Duodenal mucosa (tissue), 2 donors: ENCODE data around the gene DPY19L1.
"Not testable (repeated sequence)": the region's sequence is repeated elsewhere in the genome, so short reads cannot be mapped to it uniquely, and the experiment has no call there.

ENCODE experiments used
- H3K27ac ChIP-seq: one replicate; pipeline ENCODE4 v1.7.0; 2013; ENCODE audit warnings: low read depth, low read length
- H3K27me3 ChIP-seq, 2 donors: one replicate each; pipeline ENCODE4 v1.7.0; 2013; ENCODE audit warnings: low read length in 2 of 2, control low read depth in 1 of 2; ENCODE audit not compliant: insufficient read depth in 2 of 2, control insufficient read depth in 1 of 2
- H3K36me3 ChIP-seq, 2 donors: one replicate each; pipeline ENCODE4 v1.7.0; 2013; ENCODE audit warnings: low read length in 2 of 2, control low read depth in 1 of 2; ENCODE audit not compliant: insufficient read depth in 2 of 2, control insufficient read depth in 1 of 2
- H3K4me1 ChIP-seq, 2 donors: one replicate each; pipeline ENCODE4 v1.7.0; 2013; ENCODE audit warnings: low read length in 2 of 2, control low read depth in 1 of 2; ENCODE audit not compliant: insufficient read depth in 2 of 2, control insufficient read depth in 1 of 2
- H3K4me3 ChIP-seq, 2 donors: one replicate each; pipeline ENCODE4 v1.7.0; 2013; ENCODE audit warnings: low read length in 2 of 2, low read depth in 1 of 2
- H3K9ac ChIP-seq, 2 donors: one replicate each; pipeline ENCODE4 v1.7.0; 2013; ENCODE audit warnings: low read length in 2 of 2, low read depth in 1 of 2
- H3K9me3 ChIP-seq, 2 donors: one replicate each; pipeline ENCODE4 v1.7.0; 2013; ENCODE audit warnings: low read length in 2 of 2, control low read depth in 1 of 2; ENCODE audit not compliant: control insufficient read depth in 1 of 2

DPY19L1 gene

DNA sequence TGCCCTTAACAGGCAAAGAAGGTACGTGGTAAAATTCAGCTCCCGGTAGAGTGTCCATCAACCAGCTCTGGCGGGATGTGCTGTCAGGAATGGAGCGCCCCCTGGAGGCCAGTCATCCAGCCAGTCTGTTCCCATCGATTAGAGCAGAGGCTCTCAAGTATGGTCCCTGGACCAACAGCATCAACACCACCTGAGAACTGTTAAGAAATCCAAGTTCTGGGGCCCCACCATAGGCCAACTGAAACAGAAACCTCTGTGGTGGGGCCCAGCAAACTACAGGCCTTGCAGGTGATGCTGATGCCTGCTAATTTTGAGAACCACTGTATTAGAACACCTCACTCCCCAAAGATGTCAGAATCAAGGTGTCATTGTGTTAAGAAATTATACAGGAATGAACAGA lies 109.2 kb downstream of the DPY19L1 start:
- no peaks in the 10 kb centered on the region for H3K27me3 ChIP-seq
- H3K27ac ChIP-seq = no peak overlapping the region
- H3K4me3 ChIP-seq = no peak overlapping the region
- no peaks in the 10 kb centered on the region for H3K4me1 ChIP-seq
- H3K9me3 ChIP-seq = no peaks in the 10 kb centered on the region
- H3K36me3 ChIP-seq = no peaks in the 10 kb centered on the region
- no peak overlapping the region for H3K9ac ChIP-seq

DNA sequence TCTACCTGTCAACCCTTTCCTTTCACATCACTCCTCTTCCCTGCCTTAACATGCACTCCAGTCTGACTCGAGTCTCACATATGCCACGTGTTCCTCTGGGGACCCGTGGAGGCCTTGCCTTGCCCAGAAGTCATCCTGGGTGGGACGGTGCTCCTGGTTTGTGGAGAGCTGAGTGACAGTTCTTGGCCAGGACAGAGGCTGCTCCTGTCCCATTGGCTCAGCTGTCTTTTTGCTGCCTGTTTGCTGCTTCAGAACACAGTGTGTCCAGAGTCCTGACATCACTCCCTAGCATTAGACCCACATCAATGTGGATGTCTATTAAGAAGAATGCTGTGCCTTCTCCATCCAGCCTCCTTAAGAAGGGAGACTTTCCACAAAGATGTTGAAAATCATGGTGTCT lies 116.8 kb downstream of the DPY19L1 start:
- H3K4me3 ChIP-seq, H3K4me1 ChIP-seq, H3K36me3 ChIP-seq, H3K27ac ChIP-seq, H3K27me3 ChIP-seq, H3K9me3 ChIP-seq, H3K9ac ChIP-seq: not testable (repeated sequence)

DNA sequence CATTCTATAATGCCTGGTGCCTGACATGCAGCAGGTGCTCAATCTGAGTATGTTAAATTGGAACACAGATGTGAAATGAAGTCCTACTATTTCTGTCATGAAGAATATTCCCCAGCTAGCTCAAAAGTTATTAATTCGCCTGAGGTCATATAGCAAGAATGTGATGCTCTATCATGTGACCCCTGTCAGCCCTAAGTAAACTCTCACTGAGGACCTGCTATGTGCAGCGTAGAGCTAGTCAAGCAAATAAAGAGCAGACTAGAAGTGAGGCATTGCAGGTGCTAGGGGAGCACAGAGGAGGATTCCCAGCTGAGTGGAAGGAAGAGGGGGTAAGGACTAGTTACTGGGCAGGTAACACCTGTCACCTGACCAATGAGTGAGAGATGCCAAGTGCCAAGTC lies 118.2 kb downstream of the DPY19L1 start:
- not testable (repeated sequence) for H3K9me3 ChIP-seq, H3K4me1 ChIP-seq, H3K27ac ChIP-seq, H3K27me3 ChIP-seq, H3K36me3 ChIP-seq, H3K9ac ChIP-seq, H3K4me3 ChIP-seq

DNA sequence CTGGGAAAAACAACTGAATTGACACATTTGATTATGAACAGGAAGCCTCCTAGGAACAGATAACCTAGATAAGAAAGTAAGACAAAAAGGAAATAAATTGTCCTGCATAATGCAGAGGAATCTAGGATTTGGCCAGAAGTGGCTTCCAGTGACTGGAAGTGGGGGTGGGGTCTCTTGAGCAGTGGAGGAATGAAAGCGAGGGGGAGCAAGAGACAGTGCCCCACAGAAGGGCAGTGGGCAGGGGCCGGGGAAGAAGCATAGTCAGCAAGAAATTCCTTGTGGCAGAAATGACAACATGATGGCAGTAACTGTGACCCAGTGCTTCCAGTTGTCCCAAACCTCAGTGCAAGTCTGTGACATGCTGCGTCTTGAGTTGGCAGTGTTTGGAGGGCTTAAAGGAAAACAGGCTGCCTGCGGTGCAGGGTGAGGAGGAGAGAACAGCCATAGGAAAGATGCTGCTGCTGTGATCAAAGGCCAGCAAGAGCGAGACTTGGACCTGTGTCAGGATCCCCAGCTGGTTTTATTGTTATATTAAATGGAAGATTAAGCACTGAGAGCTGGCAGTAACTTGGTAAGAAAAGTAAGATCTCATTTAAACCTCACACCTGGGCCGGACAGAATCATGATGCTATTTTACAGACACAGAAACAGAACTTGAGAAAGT lies 119.0 kb downstream of the DPY19L1 start:
- not testable (repeated sequence) for H3K4me1 ChIP-seq, H3K36me3 ChIP-seq, H3K9me3 ChIP-seq, H3K4me3 ChIP-seq, H3K9ac ChIP-seq, H3K27me3 ChIP-seq, H3K27ac ChIP-seq

DNA sequence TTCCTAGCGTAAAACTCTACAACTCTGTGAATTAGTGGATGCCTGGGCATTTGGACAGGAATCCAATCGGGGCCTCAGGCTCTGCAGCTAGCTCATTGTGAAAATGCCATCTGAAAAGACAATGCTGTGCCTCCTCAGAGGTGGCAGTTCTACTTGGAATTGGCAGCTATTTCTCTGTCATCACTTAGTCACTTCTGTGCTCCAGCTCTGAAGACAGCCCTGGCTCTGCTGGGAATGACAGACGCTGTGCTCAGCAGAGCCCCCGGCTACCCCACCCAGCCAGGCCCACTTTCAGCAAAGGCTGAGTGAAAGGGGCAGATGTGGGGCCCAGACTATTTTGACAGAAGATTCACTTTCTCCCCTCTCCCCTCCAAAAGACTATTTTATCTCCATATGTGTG lies 119.8 kb downstream of the DPY19L1 start:
- not testable (repeated sequence) for H3K36me3 ChIP-seq, H3K9ac ChIP-seq, H3K4me3 ChIP-seq, H3K4me1 ChIP-seq, H3K27ac ChIP-seq, H3K9me3 ChIP-seq, H3K27me3 ChIP-seq

DNA sequence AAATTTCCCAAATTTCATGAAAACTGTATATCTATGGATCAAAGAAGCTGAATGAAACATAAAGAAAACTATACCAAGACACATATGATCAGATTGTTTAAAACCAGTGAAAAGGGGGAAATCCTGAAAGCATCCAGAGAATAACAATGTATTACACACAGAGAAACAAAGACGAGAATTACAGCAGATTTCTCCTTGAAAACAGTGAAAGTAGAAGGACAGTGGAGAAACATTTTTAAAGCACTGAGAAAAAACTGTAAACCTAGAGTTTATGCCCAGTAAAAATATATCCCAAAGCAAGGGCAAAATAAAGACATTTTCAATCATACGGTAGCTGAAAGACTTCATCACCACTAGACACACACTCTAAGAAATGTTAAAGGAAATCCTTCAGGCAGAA lies 121.0 kb downstream of the DPY19L1 start:
- H3K4me1 ChIP-seq = no peaks in the 10 kb centered on the region
- no peaks in the 10 kb centered on the region for H3K36me3 ChIP-seq
- H3K27ac ChIP-seq = no peak overlapping the region

DNA sequence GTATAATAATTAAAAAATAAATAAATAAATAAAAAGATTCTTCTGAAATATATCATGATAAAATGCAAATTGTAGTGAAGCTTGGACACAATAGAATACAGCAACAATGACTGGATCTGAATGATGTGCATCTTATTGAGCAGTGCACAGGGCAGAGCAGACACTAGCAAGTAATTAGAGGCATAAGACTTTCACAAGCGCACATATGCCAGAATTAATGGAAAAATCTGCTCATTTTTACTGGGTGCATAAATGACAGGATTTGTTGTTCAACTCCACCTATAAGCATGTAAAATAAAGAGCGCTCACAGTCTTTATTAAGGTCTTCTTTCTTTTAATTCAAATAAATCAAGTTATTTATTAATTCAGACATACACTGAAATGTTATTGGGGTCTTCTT lies 125.0 kb downstream of the DPY19L1 start:
- H3K9me3 ChIP-seq = peaks cover 0 to 5% of the 10 kb centered on the region in 2 donors
- no peak overlapping the region for H3K27ac ChIP-seq
- no peaks in the 10 kb centered on the region for H3K36me3 ChIP-seq
- no peak overlapping the region for H3K9ac ChIP-seq
- no peak overlapping the region for H3K4me3 ChIP-seq
- no peaks in the 10 kb centered on the region for H3K27me3 ChIP-seq
- H3K4me1 ChIP-seq = no peaks in the 10 kb centered on the region

More for the DNA sequence above, 121.0 kb downstream of the DPY19L1 start:
- Histone ChIP-seq H3K27me3 (no peaks in the 10 kb centered on the region), H3K9me3 (peaks cover 0 to 5% of the 10 kb centered on the region in 2 donors), H3K9ac (no peak overlapping the region), H3K4me3 (no peak overlapping the region)

DNA sequence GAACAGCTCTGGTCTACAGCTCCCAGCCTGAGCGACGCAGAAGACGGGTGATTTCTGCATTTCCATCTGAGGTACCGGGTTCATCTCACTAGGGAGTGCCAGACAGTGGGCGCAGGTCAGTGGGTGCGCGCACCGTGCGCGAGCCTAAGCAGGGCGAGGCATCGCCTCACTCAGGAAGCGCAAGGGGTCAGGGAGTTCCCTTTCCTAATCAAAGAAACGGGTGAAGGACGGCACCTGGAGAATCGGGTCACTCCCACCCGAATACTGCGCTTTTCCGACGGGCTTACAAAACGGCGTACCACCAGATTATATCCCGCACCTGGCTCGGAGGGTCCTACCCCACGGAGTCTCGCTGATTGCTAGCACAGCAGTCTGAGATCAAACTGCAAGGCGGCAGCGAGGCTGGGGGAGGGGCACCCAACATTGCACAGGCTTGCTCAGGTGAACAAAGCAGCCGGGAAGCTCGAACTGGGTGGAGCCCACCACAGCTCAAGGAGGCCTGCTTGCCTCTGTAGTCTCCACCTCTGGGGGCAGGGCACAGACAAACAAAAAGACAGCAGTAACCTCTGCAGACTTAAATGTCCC lies 130.9 kb downstream of the DPY19L1 start:
- H3K9ac ChIP-seq, H3K27me3 ChIP-seq, H3K9me3 ChIP-seq, H3K4me3 ChIP-seq, H3K27ac ChIP-seq, H3K4me1 ChIP-seq, H3K36me3 ChIP-seq: not testable (repeated sequence)

DNA sequence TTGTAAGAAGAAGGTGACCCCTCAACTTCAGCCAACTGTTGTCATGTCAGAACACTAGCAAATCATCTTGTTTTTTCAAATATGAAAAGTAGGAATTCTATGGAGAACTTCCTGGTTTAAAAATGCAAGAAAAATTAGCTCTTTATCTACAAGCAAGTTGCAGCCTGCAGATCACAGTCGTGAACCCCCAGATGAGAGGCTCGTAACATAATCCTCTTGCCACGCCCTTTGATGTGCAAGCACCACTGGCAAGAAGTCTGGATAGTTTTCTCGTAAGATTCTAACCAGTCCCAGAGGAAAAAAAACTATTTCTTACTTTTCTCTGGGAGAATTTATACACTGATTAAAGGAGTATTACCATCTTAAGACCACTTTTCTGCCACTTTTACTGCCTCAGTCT lies 132.3 kb downstream of the DPY19L1 start:
- no peaks in the 10 kb centered on the region for H3K4me1 ChIP-seq
- no peaks in the 10 kb centered on the region for H3K9me3 ChIP-seq
- no peak overlapping the region for H3K27ac ChIP-seq
- no peaks in the 10 kb centered on the region for H3K36me3 ChIP-seq
- H3K9ac ChIP-seq = no peak overlapping the region
- no peaks in the 10 kb centered on the region for H3K27me3 ChIP-seq
- no peak overlapping the region for H3K4me3 ChIP-seq

DNA sequence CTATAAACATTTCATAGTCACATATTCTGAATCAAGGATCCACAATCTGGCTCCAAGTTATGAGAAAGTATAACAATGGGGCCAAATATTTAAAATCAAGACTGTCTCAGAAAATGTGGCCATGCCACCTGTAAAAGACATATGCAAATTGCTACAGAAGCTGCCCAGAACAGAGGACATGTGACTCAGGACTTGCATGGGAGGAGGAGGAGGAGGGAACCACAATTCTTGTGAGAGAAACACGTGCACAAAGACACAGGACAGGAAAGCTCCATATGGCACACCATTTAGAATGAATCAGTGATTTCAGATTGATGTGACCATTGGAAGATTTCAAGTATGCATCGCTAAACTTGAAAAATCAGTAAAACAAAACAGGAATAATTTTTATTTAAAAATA lies 133.4 kb downstream of the DPY19L1 start:
- H3K9me3 ChIP-seq, H3K36me3 ChIP-seq, H3K4me1 ChIP-seq, H3K4me3 ChIP-seq, H3K9ac ChIP-seq, H3K27ac ChIP-seq, H3K27me3 ChIP-seq: not testable (repeated sequence)

DNA sequence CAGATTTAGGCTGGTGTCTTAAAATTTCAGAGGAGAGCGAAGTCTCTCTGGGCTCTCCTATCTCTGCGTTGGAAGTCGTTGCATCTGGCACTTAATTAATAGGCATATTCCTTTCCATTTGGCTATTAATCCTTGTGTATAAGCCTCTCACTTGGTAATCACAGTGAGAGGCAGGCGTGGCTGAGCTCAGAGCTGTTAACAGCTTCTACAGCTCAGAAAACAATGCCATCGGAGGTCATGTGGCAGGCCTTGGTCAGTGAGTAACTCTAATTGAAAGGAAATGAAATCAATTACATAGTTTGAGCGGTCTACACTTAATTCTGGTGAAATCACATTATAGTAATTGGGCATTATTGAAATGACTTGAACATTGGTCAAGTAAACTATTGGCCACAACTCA lies 135.1 kb downstream of the DPY19L1 start:
- Histone ChIP-seq H3K27me3 (no peaks in the 10 kb centered on the region), H3K27ac (no peak overlapping the region), H3K9ac (no peak overlapping the region), H3K4me1 (no peaks in the 10 kb centered on the region), H3K36me3 (no peaks in the 10 kb centered on the region), H3K9me3 (no peaks in the 10 kb centered on the region), H3K4me3 (no peak overlapping the region)
